ENCODE data around the gene OPA1.

The OPA1 gene

DNA sequence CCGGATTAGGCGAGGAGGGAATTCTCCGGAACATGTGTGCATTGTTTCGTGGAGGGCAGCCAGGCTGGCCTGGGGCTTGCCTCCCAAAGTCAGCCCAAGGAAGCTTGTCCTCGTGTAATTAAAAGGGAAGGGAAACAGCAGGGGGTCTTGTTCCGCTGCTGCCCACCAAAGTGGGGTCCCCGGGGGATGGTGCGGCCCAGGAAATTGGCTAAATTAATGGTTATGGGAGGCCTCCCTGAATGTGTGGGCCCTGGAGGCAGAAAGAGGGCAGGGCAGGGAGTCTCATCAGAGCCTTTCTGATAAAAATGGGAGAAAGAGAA lies 118.1 kb downstream of the OPA1 start:
- no peak for DNase-seq

DNA sequence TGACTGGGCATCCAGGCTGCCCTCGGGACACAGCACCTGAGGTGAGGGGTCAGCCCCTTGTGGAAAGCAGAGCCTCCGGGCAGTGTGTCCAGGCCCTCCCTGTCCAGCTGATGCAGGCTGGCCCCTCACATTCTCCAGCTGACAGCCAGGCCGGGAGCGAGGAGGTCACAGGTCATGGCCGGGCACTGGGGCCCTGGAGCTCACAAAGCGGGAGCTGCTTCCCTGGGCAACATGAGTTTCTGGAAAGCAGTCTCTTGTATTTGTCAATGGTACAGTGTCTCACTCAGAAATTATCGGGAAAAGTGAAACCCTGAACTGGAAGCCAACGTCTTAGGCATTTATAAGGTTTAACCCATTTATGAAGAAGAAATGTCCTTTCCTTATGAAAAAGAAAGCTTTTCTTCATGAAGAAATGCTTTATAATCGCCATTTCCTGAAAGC lies 118.5 kb downstream of the OPA1 start:
- DNase-seq: no peak

- no peak for DNase-seq
These were observed 119.1 kb downstream of the OPA1 start for GRCh38 chr3:193711964-193712598.

GRCh38 chr3:193712938-193713337 lies 119.9 kb downstream of the OPA1 start:
- no peak for DNase-seq

- DNase-seq: no peak
These were observed 121.6 kb downstream of the OPA1 start for GRCh38 chr3:193714523-193715137.

GRCh38 chr3:193716150-193716549 lies 123.1 kb downstream of the OPA1 start:
- no peak for DNase-seq

- no peak for DNase-seq
These were observed 126.7 kb downstream of the OPA1 start for GRCh38 chr3:193719735-193720134.

DNA sequence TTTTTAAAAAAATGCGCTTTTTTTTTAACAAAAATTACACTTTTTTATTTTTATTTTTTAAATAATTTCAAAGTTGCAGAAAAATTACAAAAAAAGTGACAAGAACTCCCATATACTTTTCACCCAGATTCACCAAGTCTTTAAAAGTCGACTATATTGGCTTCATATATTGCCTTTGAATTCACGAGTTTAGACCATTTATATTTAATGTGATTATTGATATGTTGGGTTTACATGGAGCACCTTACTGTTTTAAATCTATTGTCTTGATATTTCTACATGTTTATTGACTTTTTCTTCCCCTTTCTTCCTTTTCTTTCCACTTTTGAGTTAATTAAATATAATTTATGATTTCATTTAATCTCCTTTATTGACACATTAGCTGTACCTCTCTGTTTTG lies 127.2 kb downstream of the OPA1 start:
- no peak for DNase-seq

DNA sequence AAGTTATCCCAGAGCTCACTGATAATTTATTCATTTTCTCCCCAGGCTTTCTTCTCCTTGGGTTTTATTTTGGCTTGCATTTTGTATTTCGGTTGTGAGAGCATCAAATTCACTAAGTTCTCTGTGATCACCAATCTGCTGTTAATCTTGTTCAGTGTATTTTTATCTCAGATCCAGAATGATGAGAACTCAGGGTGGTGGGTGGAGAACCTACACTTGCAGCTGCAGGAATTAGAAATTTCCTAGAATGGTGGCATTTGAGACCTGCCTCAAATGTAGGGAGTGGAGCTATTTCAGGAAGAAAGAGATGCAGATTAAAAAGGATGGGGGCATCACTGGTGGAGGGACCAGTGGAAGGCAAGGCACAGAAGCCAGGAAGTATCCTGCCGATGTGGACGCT lies 129.6 kb downstream of the OPA1 start:
- DNase-seq: no peak

DNA sequence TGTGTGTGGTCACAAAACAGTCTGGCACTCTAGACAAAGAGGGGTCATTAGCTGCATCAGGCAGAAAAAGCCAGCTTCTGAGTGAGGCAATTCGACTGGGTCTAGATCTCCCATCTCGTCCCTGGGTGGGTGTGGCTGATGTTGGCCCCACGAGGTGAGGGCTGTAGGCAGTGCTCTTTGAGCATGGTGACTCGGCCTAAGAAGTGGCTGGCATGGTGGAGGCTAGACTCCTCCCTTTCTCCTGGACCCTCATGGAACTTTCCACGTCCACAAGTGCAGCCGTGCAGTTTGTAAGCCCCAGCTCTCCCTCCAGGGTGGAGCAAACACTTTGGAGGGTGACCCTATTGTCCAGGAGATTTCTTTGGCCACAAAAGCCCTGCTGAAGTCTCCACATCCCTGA lies 134.1 kb downstream of the OPA1 start:
- DNase-seq: no peak

DNA sequence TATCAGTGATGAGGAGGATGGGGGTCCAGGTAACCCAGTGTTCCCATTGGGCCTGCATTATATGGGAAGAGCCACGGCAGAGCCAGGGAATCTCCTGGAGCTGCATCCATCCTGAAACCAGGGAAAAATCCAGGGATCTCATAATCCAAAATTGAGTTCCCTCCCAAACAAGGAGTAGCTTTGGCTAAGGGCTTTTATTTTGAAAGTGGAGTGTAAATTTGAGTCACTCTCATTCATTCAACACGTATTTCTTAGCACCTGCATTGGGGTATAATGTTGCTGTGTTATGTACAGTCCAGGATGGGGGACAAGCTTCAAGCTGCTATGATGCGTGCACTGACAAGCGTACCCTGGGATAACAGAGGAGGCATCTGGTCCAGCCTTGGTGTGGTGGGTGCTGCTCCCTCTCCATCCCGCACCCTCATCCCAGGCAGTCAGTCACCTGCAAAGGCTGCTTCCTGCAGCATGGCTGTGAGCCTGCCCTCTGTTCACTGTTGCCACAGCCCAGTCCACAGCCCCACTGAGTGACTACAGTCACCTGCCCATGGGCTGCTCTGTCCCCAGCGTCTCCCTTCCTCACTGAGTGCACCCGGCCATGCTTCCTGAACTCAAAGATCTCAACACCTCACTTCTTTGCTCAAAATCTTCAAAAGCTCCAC lies 135.6 kb downstream of the OPA1 start:
- no peak for DNase-seq

DNA sequence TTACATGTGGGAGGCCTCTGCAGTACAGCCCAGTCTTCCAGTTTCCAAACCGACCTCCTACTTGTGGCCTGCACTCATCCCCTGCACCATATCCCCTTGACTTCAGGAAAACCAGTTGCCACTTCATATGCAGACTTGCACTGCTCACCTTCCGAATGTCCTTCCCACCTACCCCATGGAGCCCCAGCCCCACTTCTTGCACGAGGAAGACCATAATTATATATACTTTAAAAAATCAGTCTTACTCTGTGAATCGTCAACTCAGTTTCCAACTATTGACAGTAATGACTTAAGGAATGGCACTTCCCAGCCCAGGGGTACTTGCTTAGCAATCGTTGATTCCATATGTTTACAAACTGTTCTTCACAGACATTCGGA lies 136.1 kb downstream of the OPA1 start:
- no peak for DNase-seq

DNA sequence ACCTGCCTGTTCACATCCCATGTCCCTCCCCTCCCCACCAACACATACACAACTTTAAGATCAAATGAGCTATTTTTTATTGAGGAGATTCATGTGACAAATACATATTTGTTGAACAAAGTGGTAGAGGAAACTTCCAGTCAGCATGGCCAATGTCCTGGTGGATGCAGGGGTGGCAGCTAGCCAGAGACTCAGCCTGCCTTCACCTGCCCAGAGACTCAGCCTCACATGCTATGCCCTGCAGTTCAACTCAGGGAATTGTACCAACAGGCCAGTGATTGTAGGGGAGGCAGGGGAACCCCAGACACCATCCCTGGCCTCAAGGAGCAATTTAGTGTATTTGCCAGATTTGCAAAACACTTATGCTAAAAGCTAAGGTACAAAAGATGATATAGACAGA lies 136.6 kb downstream of the OPA1 start:
- no peak for DNase-seq

DNA sequence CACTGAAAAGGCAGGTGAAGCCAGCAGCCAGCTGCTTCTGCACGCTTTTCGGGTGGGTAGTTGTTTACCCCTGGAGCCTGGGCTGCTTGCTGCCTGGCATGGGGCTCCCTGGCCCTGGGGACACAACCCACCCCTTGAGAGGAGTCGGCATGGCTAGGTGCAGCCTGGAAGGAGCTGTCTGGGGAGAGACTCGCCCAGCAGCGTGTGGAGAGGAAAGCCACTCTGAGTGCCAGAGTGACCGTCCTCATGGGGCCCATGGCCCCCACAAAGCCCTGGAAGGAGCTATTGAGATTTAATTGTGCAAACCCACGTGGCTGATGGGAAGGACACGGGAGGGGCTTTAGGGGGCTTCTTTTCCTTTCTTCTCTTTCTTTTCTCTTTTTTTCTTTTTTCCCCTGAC lies 137.5 kb downstream of the OPA1 start:
- DNase-seq: no peak

GRCh38 chr3:193730976-193731375 lies 138.0 kb downstream of the OPA1 start:
- DNase-seq: no peak

DNA sequence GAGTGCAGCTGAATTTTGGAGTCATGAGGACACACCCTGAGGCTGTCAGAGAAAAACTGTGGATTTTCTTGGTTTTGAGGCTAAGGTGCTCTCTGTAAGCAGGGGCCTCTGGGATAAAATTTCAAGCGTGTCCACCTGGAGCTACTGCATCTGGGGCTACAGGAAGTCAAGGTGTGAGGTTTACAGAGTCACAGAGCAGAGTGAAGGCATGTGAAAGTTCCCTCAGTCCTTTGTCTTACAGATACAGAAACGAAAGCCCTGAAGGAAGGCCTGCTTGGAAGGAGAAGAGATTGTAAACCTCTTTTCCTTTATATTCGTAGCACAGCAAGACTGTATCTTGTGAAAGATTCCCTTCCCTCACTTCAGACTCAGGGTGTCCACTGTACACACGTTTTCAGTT lies 138.6 kb downstream of the OPA1 start:
- DNase-seq: no peak

DNA sequence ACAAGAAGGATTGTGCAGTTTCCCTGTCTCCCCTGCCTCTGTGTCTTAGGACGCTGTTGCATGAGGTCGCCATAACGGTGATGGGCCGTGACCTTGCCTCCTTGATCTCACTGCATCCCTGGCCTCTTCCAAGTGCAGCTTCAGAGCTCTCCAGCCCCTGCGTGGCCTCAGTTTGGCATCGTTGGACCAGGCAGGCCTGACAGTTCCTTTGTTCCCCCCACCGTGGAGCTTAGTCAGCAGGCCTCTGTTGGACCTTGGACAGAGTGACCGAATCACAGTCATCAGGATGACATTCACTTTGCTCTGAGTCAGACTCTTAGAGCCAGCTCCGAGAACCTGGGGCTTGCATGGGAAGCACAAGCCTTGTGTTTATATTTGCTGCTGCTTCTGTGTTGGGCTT lies 139.4 kb downstream of the OPA1 start:
- DNase-seq: no peak

GRCh38 chr3:193732827-193733226 lies 139.8 kb downstream of the OPA1 start:
- no peak for DNase-seq

- no peak for DNase-seq
These were observed 141.8 kb downstream of the OPA1 start for GRCh38 chr3:193734737-193735366.

DNA sequence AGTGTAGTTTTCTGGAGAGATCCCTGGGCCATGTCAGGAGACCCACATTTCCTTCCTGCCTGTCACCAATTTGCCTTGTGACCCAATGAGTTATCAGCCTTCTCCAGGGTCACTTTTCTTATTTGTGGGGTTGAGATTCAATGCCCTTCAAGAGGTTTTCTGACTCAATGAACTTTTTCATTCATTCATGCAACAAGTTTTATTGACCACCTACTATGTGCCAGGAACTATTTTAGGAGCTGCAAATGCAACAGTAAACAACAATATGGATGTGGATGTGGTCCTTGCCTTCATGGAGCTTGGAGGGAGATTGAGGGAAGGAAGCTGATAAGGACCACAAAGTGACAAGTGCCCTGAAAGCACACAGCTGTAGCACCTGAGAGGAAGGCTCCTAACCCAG lies 142.8 kb downstream of the OPA1 start:
- DNase-seq: no peak

GRCh38 chr3:193736616-193737015 lies 143.6 kb downstream of the OPA1 start:
- no peak for DNase-seq

GRCh38 chr3:193737191-193737751 lies 144.3 kb downstream of the OPA1 start:
- DNase-seq: no peak

- no peak for DNase-seq
These were observed 149.6 kb downstream of the OPA1 start for GRCh38 chr3:193742628-193743027.

DNA sequence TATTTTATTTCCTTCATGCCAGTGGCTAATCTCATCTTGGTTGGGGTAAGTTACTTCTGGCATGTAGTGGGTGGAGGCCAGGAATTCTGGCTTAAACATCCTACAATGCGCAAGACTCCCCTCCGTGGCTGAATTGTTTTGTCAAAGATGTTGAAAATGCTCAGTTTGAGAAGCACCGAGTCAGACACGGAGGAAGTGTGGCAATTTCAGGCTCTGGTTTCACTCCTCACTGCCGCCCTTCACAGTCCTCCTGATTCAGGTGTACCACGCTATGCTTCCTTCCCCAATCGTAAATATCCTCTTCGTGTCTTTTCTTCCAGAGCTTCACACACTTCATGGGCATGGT lies 150.7 kb downstream of the OPA1 start:
- no peak for DNase-seq
